Measurements from ENCODE around the gene KRT27.

- TF ChIP-seq CTCF (conservative IDR thresholded peaks at IDR 0.05; ENCODE audit: low read depth in 2 of 2) = no peak
- TF ChIP-seq CREB1 (CRISPR knock-in tag; IDR thresholded peaks at IDR 0.05; ENCODE audit: low read depth) = no peak
- TF ChIP-seq, protein P1, sequence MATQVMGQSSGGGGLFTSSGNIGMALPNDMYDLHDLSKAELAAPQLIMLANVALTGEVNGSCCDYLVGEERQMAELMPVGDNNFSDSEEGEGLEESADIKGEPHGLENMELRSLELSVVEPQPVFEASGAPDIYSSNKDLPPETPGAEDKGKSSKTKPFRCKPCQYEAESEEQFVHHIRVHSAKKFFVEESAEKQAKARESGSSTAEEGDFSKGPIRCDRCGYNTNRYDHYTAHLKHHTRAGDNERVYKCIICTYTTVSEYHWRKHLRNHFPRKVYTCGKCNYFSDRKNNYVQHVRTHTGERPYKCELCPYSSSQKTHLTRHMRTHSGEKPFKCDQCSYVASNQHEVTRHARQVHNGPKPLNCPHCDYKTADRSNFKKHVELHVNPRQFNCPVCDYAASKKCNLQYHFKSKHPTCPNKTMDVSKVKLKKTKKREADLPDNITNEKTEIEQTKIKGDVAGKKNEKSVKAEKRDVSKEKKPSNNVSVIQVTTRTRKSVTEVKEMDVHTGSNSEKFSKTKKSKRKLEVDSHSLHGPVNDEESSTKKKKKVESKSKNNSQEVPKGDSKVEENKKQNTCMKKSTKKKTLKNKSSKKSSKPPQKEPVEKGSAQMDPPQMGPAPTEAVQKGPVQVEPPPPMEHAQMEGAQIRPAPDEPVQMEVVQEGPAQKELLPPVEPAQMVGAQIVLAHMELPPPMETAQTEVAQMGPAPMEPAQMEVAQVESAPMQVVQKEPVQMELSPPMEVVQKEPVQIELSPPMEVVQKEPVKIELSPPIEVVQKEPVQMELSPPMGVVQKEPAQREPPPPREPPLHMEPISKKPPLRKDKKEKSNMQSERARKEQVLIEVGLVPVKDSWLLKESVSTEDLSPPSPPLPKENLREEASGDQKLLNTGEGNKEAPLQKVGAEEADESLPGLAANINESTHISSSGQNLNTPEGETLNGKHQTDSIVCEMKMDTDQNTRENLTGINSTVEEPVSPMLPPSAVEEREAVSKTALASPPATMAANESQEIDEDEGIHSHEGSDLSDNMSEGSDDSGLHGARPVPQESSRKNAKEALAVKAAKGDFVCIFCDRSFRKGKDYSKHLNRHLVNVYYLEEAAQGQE (IDR thresholded peaks at IDR 0.05; ENCODE audit: unreplicated experiment) = no peak
- no peak for TF ChIP-seq POLR2AphosphoS5 (IDR thresholded peaks at IDR 0.05; ENCODE audit: low read depth)
Measured at GRCh38 chr17:40830085-40830776, 47.9 kb upstream of the KRT27 start.
